Activated CD8-positive, alpha-beta T cell treated with anti-CD3 and anti-CD28 coated beads for 36 hours (primary cell): Measurements from ENCODE around the gene IP6K3. TPM values are rescaled to one million over a fixed set of nuclear protein-coding genes. Genes with fewer than 3 reads are reported as not detected.

ENCODE experiments used
- ATAC-seq: fragments of 200-7000 bp; cut with Tn5 transposase; one replicate; pipeline ENCODE4 v1.10.0; 2021; ENCODE audit warnings: mild to moderate bottlenecking, moderate library complexity
- CTCF ChIA-PET: fragments of 350-600 bp; sonication (Branson Sonifier 250); formaldehyde crosslinking; loops from one replicate; lab custom pipeline; 2021; ENCODE audit warnings: antibody characterized with exemption; lab: Charles Lee
- POLR2A ChIA-PET: fragments of 350-600 bp; sonication (Branson Sonifier 250); formaldehyde crosslinking; loops from one replicate; lab custom pipeline; 2021; ENCODE audit warnings: antibody characterized with exemption; lab: Charles Lee
- DNase-seq: peaks from one replicate; pipeline ENCODE4 v3.0.0-alpha.2; 2020
- H3K27ac Mint-ChIP-seq: one replicate; pipeline ENCODE4 v1.8.0; 2021; ENCODE audit warnings: mild to moderate bottlenecking, mixed read lengths
- H3K27me3 Mint-ChIP-seq: one replicate; pipeline ENCODE4 v1.8.0; 2021; ENCODE audit warnings: mixed read lengths
- H3K36me3 Mint-ChIP-seq: one replicate; pipeline ENCODE4 v1.8.0; 2021; ENCODE audit warnings: low read depth, mixed read lengths
- H3K4me1 Mint-ChIP-seq: one replicate; pipeline ENCODE4 v1.8.0; 2021; ENCODE audit warnings: low read depth, mixed read lengths
- H3K4me3 Mint-ChIP-seq: one replicate; pipeline ENCODE4 v1.8.0; 2021; ENCODE audit warnings: mild to moderate bottlenecking, moderate library complexity, mixed read lengths
- H3K9me3 Mint-ChIP-seq: one replicate; pipeline ENCODE4 v1.8.0; 2021; ENCODE audit warnings: mixed read lengths
- CTCF ChIP-seq: fragments of 200-600 bp; IDR thresholded peaks from one replicate; pipeline ENCODE4 v1.8.0; 2022; ENCODE audit warnings: antibody characterized with exemption, mild to moderate bottlenecking
- intact Hi-C: fragments of 100-400 bp; cut with micrococcal nuclease; formaldehyde crosslinking; loops from one replicate; pipeline ENCODE4 v1.10.0; 2022
- total RNA-seq, 2 experiments: library from RNA; stranded (reverse); gene quantifications; one replicate each; pipeline ENCODE4 v1.2.3, GENCODE V29; 2021

IP6K3 gene
- total RNA-seq, 2 experiments from 2014 or later, result not detected

GRCh38 chr6:33707771-33708170 lies 38.9 kb downstream of the IP6K3 start:
- no peaks in the 10 kb centered on the region for H3K9me3 Mint-ChIP-seq
- H3K27ac Mint-ChIP-seq, result peak overlapping the region; percentile 5
- CTCF ChIA-PET, result interaction anchor here (0.8 to 4.2 kb wide), 2 partner anchors 7 to 10 kb away, joined by 3 to 44 read pairs; no protein-coding TSS in a partner anchor
- H3K36me3 Mint-ChIP-seq, result peaks cover 41% of the 10 kb centered on the region
- POLR2A ChIA-PET, result no interaction called here
- no peaks in the 10 kb centered on the region for H3K27me3 Mint-ChIP-seq
- no peak for ATAC-seq
- peaks cover 38% of the 10 kb centered on the region for H3K4me1 Mint-ChIP-seq
- H3K4me3 Mint-ChIP-seq, result no peak overlapping the region
- DNase-seq, result no peak
- intact Hi-C loops, result no loop called here
- no peak for TF ChIP-seq CTCF

GRCh38 chr6:33705955-33706725 lies 40.6 kb downstream of the IP6K3 start:
- POLR2A ChIA-PET, result interaction anchor here (1.1 kb wide), 1 partner anchor 134 kb away, joined by 3 read pairs; no protein-coding TSS in a partner anchor
- no peak for TF ChIP-seq CTCF
- peaks cover 42% of the 10 kb centered on the region for H3K36me3 Mint-ChIP-seq
- no peak overlapping the region for H3K4me3 Mint-ChIP-seq
- intact Hi-C loops, result no loop called here
- no peaks in the 10 kb centered on the region for H3K9me3 Mint-ChIP-seq
- CTCF ChIA-PET, result interaction anchor here (0.9 to 1.7 kb wide), 3 partner anchors 99 to 121 kb away, joined by 3 to 6 read pairs (median 3); no protein-coding TSS in a partner anchor
- DNase-seq, result no peak
- no peak overlapping the region for H3K27ac Mint-ChIP-seq
- ATAC-seq, result no peak
- peaks cover 34% of the 10 kb centered on the region for H3K4me1 Mint-ChIP-seq
- no peaks in the 10 kb centered on the region for H3K27me3 Mint-ChIP-seq

GRCh38 chr6:33705268-33705885 lies 41.3 kb downstream of the IP6K3 start:
- H3K4me3 Mint-ChIP-seq, result no peak overlapping the region
- CTCF ChIA-PET, result interaction anchor here (0.9 to 1.7 kb wide), 2 partner anchors 98 to 121 kb away, joined by 3 to 6 read pairs; no protein-coding TSS in a partner anchor
- no peak for ATAC-seq
- no peak for DNase-seq
- intact Hi-C loops, result no loop called here
- H3K9me3 Mint-ChIP-seq, result no peaks in the 10 kb centered on the region
- H3K4me1 Mint-ChIP-seq, result peaks cover 30% of the 10 kb centered on the region
- TF ChIP-seq CTCF, result no peak
- no peaks in the 10 kb centered on the region for H3K27me3 Mint-ChIP-seq
- H3K36me3 Mint-ChIP-seq, result peaks cover 36% of the 10 kb centered on the region
- H3K27ac Mint-ChIP-seq, result no peak overlapping the region
- POLR2A ChIA-PET, result interaction anchor here (1.1 kb wide), 1 partner anchor 133 kb away, joined by 3 read pairs; no protein-coding TSS in a partner anchor

GRCh38 chr6:33704215-33705066 lies 42.3 kb downstream of the IP6K3 start:
- H3K27ac Mint-ChIP-seq, result no peak overlapping the region

More at GRCh38 chr6:33704215-33705066, 42.3 kb downstream of the IP6K3 start:
- Mint-ChIP-seq H3K36me3 (peaks cover 32% of the 10 kb centered on the region), H3K9me3 (no peaks in the 10 kb centered on the region), H3K4me3 (no peak overlapping the region), H3K27me3 (no peaks in the 10 kb centered on the region), H3K4me1 (peaks cover 25% of the 10 kb centered on the region)
- DNase-seq (no peak), ATAC-seq (no peak)
- TF ChIP-seq CTCF, result no peak
- intact Hi-C loops, result no loop called here
- CTCF ChIA-PET, result interaction anchor here (1.7 kb wide), 1 partner anchor 120 kb away, joined by 6 read pairs; no protein-coding TSS in a partner anchor
- POLR2A ChIA-PET, result no interaction called here
